H9 (cell line): ENCODE data around the gene MYO15B. TPM values are rescaled to one million over a fixed set of nuclear protein-coding genes. Genes with fewer than 3 reads are reported as not detected.

Experiments
- DNase-seq: peaks from one replicate; pipeline ENCODE4 v3.0.0-alpha.2; 2017
- H2AFZ ChIP-seq: one replicate; pipeline ENCODE4 v1.6.1; 2013; ENCODE audit warnings: mild to moderate bottlenecking, low read length, control low read depth, moderate library complexity
- H2AK5ac ChIP-seq: 2 replicates; pipeline ENCODE4 v1.6.1; 2013; ENCODE audit warnings: low read length, control low read depth, mixed read lengths; ENCODE audit not compliant: insufficient read length
- H2BK120ac ChIP-seq: one replicate; pipeline ENCODE4 v1.6.1; 2013; ENCODE audit warnings: low read depth, mild to moderate bottlenecking, low read length, control low read depth, inconsistent platforms; ENCODE audit not compliant: poor library complexity, severe bottlenecking
- H2BK12ac ChIP-seq: 2 replicates; pipeline ENCODE4 v1.6.1; 2013; ENCODE audit warnings: low read length, control low read depth, mixed read lengths, low read depth; ENCODE audit not compliant: insufficient read length
- H2BK15ac ChIP-seq: 2 replicates; pipeline ENCODE4 v1.6.1; 2013; ENCODE audit warnings: low read depth, low read length, control low read depth
- H2BK20ac ChIP-seq: one replicate; pipeline ENCODE4 v1.6.1; 2013; ENCODE audit warnings: low read depth, mild to moderate bottlenecking, low read length, control low read depth, inconsistent platforms; ENCODE audit not compliant: poor library complexity, severe bottlenecking
- H2BK5ac ChIP-seq: 2 replicates; pipeline ENCODE4 v1.6.1; 2013; ENCODE audit warnings: low read length, control low read depth, mixed read lengths; ENCODE audit not compliant: insufficient read length
- H3K14ac ChIP-seq: 2 replicates; pipeline ENCODE4 v1.6.1; 2013; ENCODE audit warnings: low read length, control low read depth; ENCODE audit not compliant: insufficient read depth
- H3K18ac ChIP-seq: 2 replicates; pipeline ENCODE4 v1.6.1; 2013; ENCODE audit warnings: low read depth, mild to moderate bottlenecking, mixed read lengths, low read length, control low read depth; ENCODE audit not compliant: insufficient read length
- H3K23ac ChIP-seq: 2 replicates; pipeline ENCODE4 v1.6.1; 2013; ENCODE audit warnings: low read length, control low read depth, mixed read lengths, low read depth; ENCODE audit not compliant: insufficient read length
- H3K23me2 ChIP-seq: 2 replicates; pipeline ENCODE4 v1.6.1; 2013; ENCODE audit warnings: low read depth, mild to moderate bottlenecking, mixed read lengths, low read length, control low read depth; ENCODE audit not compliant: insufficient read length, poor library complexity, severe bottlenecking
- H3K27ac ChIP-seq: 2 replicates; pipeline ENCODE4 v1.5.1; 2013; ENCODE audit warnings: low read length, control low read depth, mixed read lengths, low read depth; ENCODE audit not compliant: insufficient read length
- H3K27me3 ChIP-seq: 2 replicates; pipeline ENCODE4 v1.6.1; 2013; ENCODE audit warnings: low read length, control low read depth, inconsistent platforms; ENCODE audit not compliant: insufficient read depth
- H3K4ac ChIP-seq: 2 replicates; pipeline ENCODE4 v1.6.1; 2013; ENCODE audit warnings: low read depth, mild to moderate bottlenecking, control low read depth, inconsistent platforms, low read length, moderate library complexity
- H3K4me1 ChIP-seq: 2 replicates; pipeline ENCODE4 v1.6.1; 2013; ENCODE audit warnings: low read length, control low read depth, inconsistent platforms; ENCODE audit not compliant: insufficient read depth
- H3K4me2 ChIP-seq: 2 replicates; pipeline ENCODE4 v1.6.1; 2013; ENCODE audit warnings: low read length, control low read depth, mixed read lengths; ENCODE audit not compliant: insufficient read length, insufficient read depth
- H3K56ac ChIP-seq: 2 replicates; pipeline ENCODE4 v1.6.1; 2013; ENCODE audit warnings: low read depth, mild to moderate bottlenecking, mixed read lengths, low read length, control low read depth; ENCODE audit not compliant: insufficient read length
- H3K79me1 ChIP-seq: 2 replicates; pipeline ENCODE4 v1.6.1; 2013; ENCODE audit warnings: low read depth, mild to moderate bottlenecking, moderate library complexity, low read length, control low read depth, inconsistent platforms; ENCODE audit not compliant: insufficient read depth, poor library complexity, severe bottlenecking
- H3K79me2 ChIP-seq: 2 replicates; pipeline ENCODE4 v1.6.1; 2013; ENCODE audit warnings: low read length, control low read depth, inconsistent platforms; ENCODE audit not compliant: insufficient read depth
- H3K9ac ChIP-seq: 2 replicates; pipeline ENCODE4 v1.6.1; 2013; ENCODE audit warnings: low read length, control low read depth, mixed read lengths; ENCODE audit not compliant: insufficient read length; ENCODE audit errors: extremely low read depth
- H3K9me3 ChIP-seq: one replicate; pipeline ENCODE4 v1.6.1; 2013; ENCODE audit warnings: low read depth, low read length, inconsistent platforms; ENCODE audit not compliant: control insufficient read depth
- H3T11ph ChIP-seq: one replicate; pipeline ENCODE4 v1.6.1; 2013; ENCODE audit warnings: mild to moderate bottlenecking, low read length, control low read depth, inconsistent platforms
- H4K20me1 ChIP-seq: one replicate; pipeline ENCODE4 v1.6.1; 2013; ENCODE audit not compliant: control insufficient read depth, insufficient read length, insufficient read depth
- H4K5ac ChIP-seq: 2 replicates; pipeline ENCODE4 v1.6.1; 2013; ENCODE audit warnings: low read depth, mild to moderate bottlenecking, mixed read lengths, low read length, control low read depth; ENCODE audit not compliant: insufficient read length
- H4K8ac ChIP-seq: replicated peaks from 2 replicates; pipeline ENCODE4 v1.6.1; 2013; ENCODE audit warnings: low read length, control low read depth, mixed read lengths, low read depth; ENCODE audit not compliant: insufficient read length
- H4K91ac ChIP-seq: 2 replicates; pipeline ENCODE4 v1.6.1; 2013; ENCODE audit warnings: low read depth, mild to moderate bottlenecking, moderate library complexity, mixed read lengths, low read length, control low read depth; ENCODE audit not compliant: insufficient read length
- H3K27ac Mint-ChIP-seq, 3 experiments: 2 replicates in 2 of 3; 3 replicates in 1 of 3; pipeline ENCODE4 v1.8.0; 2020 to 2021; ENCODE audit warnings: mixed read lengths in 3 of 3, mild to moderate bottlenecking in 1 of 3, moderate library complexity in 1 of 3
- H3K27me3 Mint-ChIP-seq: 2 replicates; pipeline ENCODE4 v1.8.0; 2021; ENCODE audit warnings: low read depth, mild to moderate bottlenecking, moderate library complexity, mixed read lengths
- H3K36me3 Mint-ChIP-seq, 3 experiments: 2 replicates in 2 of 3; 3 replicates in 1 of 3; pipeline ENCODE4 v1.8.0; 2020 to 2021; ENCODE audit warnings: low read depth in 3 of 3, mixed read lengths in 3 of 3; ENCODE audit not compliant: insufficient read depth in 1 of 3
- H3K4me1 Mint-ChIP-seq, 2 experiments: 2 replicates each; pipeline ENCODE4 v1.8.0; 2020; ENCODE audit warnings: mixed read lengths in 2 of 2
- H3K4me3 Mint-ChIP-seq, 2 experiments: 2 replicates in 1 of 2; 3 replicates in 1 of 2; pipeline ENCODE4 v1.8.0; 2020 to 2021; ENCODE audit warnings: mild to moderate bottlenecking in 2 of 2, mixed read lengths in 2 of 2, moderate library complexity in 1 of 2
- H3K9me3 Mint-ChIP-seq, 2 experiments: 2 replicates in 1 of 2; 3 replicates in 1 of 2; pipeline ENCODE4 v1.8.0; 2020; ENCODE audit warnings: mild to moderate bottlenecking in 2 of 2, mixed read lengths in 2 of 2, moderate library complexity in 1 of 2
- CTCF ChIP-seq: fragments of 200-600 bp; sonication (generic); conservative IDR thresholded peaks from 3 replicates; pipeline ENCODE4 v1.8.0; 2021; ENCODE audit warnings: antibody characterized with exemption, mild to moderate bottlenecking
- WGBS: extraction: QIAGEN DNeasy Blood & Tissue Kit; methylation state at CpG from one replicate; pipeline ENCODE4 v1.1.7; 2013; ENCODE audit warnings: missing lambda C conversion rate, low lambda C conversion rate, mixed read lengths; ENCODE audit not compliant: insufficient read length; ENCODE audit errors: extremely low coverage; 5-methylcytosine and 5-hydroxymethylcytosine counted together
- total RNA-seq: library from RNA; stranded (reverse); gene quantifications from 2 replicates; pipeline ENCODE4 v1.2.1, GENCODE V29; 2021

Gene MYO15B
- total RNA-seq, 1 experiment from 2014 or later, result 41.9 TPM

- Histone ChIP-seq H2BK20ac (no peak overlapping the region), H3T11ph (no peak overlapping the region), H2BK15ac (no peak overlapping the region), H3K9ac (no peak overlapping the region), H2BK5ac (no peak overlapping the region), H3K4me1 (no peaks in the 10 kb centered on the region), H3K56ac (no peak overlapping the region), H3K4me2 (no peak overlapping the region), H2AFZ (no peak overlapping the region), H3K18ac (no peak overlapping the region), H3K23ac (no peak overlapping the region), H4K20me1 (no peaks in the 10 kb centered on the region), H3K9me3 (no peaks in the 10 kb centered on the region), H2BK12ac (no peak overlapping the region), H3K79me2 (peaks cover 15% of the 10 kb centered on the region; the same call in 1 of the 2 replicates), H2AK5ac (no peak overlapping the region), H4K5ac (no peak overlapping the region), H3K4ac (no peak overlapping the region), H3K27ac (no peak overlapping the region), H3K23me2 (peaks cover 4% of the 10 kb centered on the region), H3K79me1 (peaks cover 3% of the 10 kb centered on the region), H3K14ac (no peak overlapping the region), H4K91ac (no peak overlapping the region), H3K27me3 (no peaks in the 10 kb centered on the region), H2BK120ac (no peak overlapping the region), H4K8ac (no peak overlapping the region)
- WGBS, result no CpG with 5 or more reads among the region's 5 CpGs
- Mint-ChIP-seq H3K27ac (no peak overlapping the region), H3K27me3 (no peaks in the 10 kb centered on the region), H3K4me1 (peaks cover 4 to 5% of the 10 kb centered on the region in 2 experiments), H3K4me3 (peak overlapping the region in 1 of 2 experiments; percentile 51; a peak in 2 of 5 replicates), H3K9me3 (no peaks in the 10 kb centered on the region), H3K36me3 (peaks cover 12 to 60% (median 53%) of the 10 kb centered on the region in 3 experiments; a peak in 6 of 7 replicates)
- TF ChIP-seq CTCF, result no peak
- no peak for DNase-seq
Measured at GRCh38 chr17:75672011-75672410, 84.4 kb downstream of the MYO15B start.
